ENCODE results near the gene GPC6. TPM values are rescaled to one million over a fixed set of nuclear protein-coding genes. Genes with fewer than 3 reads are reported as not detected.
A peak's percentile ranks its signal among the peaks of the same experiment; 100 is the strongest.

The GPC6 gene
- total RNA-seq, 1 donor from 2014 or later = 18.7 TPM

- DNase-seq (ENCODE audit: low read depth) = no peak
- H3K4me3 ChIP-seq (ENCODE audit: low read depth, low read length) = no peak overlapping the region
- no peak for TF ChIP-seq CTCF (conservative IDR thresholded peaks at IDR 0.05; ENCODE audit: low read depth, low read length)
These were observed 1041.2 kb downstream of the GPC6 start for GRCh38 chr13:94267581-94268366.

DNA sequence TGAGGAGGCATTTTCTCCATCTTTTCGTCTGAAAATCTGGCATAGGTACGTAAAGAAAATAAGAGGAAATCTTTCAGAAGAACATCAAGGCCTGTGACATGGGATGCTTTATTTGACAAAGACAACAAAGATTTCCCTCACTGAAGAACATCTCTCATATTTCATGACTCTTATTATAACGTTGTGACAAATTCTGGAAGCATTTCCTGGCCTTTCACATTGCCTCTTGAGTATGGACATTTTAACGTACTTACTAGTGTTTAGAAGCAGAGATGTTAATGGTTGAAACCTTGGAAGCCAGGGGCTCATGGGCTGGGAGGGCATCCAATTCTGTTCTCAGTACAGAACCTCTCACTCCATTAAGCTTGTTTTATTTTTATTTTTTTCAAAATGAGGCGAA lies 1042.1 kb downstream of the GPC6 start:
- DNase-seq (ENCODE audit: low read depth) = no peak
- no peak overlapping the region for H3K4me3 ChIP-seq (ENCODE audit: low read depth, low read length)
- no peak for TF ChIP-seq CTCF (conservative IDR thresholded peaks at IDR 0.05; ENCODE audit: low read depth, low read length)

- H3K4me3 ChIP-seq (ENCODE audit: low read depth, low read length) = no peak overlapping the region
- DNase-seq (ENCODE audit: low read depth) = no peak
- TF ChIP-seq CTCF (conservative IDR thresholded peaks at IDR 0.05; ENCODE audit: low read depth, low read length) = no peak
These were observed 1043.0 kb downstream of the GPC6 start for GRCh38 chr13:94269557-94269956.

- TF ChIP-seq CTCF (conservative IDR thresholded peaks at IDR 0.05; ENCODE audit: low read depth, low read length) = no peak
- no peak overlapping the region for H3K4me3 ChIP-seq (ENCODE audit: low read depth, low read length)
- no peak for DNase-seq (ENCODE audit: low read depth)
These were observed 1043.9 kb downstream of the GPC6 start for GRCh38 chr13:94270556-94270955.

DNA sequence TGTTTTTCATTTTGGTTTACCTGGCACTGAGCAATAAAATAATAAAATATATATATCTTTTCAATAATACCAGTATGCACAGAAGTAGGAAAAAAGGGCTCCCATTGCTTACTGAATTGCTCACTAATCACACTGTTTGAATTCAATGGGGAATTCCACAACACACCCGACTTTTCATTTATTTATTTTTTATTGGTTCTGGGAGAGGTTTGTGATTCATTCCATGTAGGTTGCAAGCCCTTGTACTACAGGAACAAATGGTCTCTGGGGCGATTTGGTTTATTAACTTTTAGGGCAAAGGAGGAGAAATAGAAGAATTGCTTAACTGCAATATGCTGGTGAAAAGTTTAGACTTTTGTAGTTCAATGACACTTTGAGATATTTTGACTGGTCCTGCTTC lies 1045.4 kb downstream of the GPC6 start:
- TF ChIP-seq CTCF (conservative IDR thresholded peaks at IDR 0.05; ENCODE audit: low read depth, low read length) = no peak
- H3K4me3 ChIP-seq (ENCODE audit: low read depth, low read length) = no peak overlapping the region

GRCh38 chr13:94280349-94280748 lies 1053.7 kb downstream of the GPC6 start:
- DNase-seq (ENCODE audit: low read depth) = no peak
- no peak for TF ChIP-seq CTCF (conservative IDR thresholded peaks at IDR 0.05; ENCODE audit: low read depth, low read length)
- no peak overlapping the region for H3K4me3 ChIP-seq (ENCODE audit: low read depth, low read length)

More for the DNA sequence above, 1045.4 kb downstream of the GPC6 start:
- DNase-seq (ENCODE audit: low read depth) = peak; percentile 33

DNA sequence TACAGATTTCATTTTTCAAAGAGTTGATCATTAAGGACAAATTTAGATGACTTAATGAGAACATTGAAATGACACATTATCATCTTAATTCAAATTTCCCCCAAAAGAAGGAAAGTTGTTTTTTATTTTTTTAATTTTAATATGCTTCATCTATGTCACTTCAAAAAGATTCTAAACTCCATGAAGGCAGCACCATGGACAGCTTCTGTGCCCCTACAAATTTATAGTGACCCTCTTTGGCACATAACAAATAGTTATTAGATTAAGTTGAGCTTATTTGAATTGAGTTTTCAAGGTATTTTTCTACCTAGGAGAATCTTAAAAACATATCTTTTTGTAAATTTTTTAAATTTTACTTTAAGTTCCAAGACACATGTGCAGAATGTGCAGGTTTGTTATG lies 1054.2 kb downstream of the GPC6 start:
- DNase-seq (ENCODE audit: low read depth) = no peak
- H3K4me3 ChIP-seq (ENCODE audit: low read depth, low read length) = no peak overlapping the region
- no peak for TF ChIP-seq CTCF (conservative IDR thresholded peaks at IDR 0.05; ENCODE audit: low read depth, low read length)

All from epithelial cell of proximal tubule (primary cell).